Activated CD4-positive, alpha-beta T cell treated with anti-CD3 and anti-CD28 coated beads for 48 hours (primary cell): ENCODE results near the gene C8G.

Experiments
- DNase-seq: peaks from one replicate; pipeline ENCODE4 v3.0.0-alpha.2; 2020

The C8G gene

DNA sequence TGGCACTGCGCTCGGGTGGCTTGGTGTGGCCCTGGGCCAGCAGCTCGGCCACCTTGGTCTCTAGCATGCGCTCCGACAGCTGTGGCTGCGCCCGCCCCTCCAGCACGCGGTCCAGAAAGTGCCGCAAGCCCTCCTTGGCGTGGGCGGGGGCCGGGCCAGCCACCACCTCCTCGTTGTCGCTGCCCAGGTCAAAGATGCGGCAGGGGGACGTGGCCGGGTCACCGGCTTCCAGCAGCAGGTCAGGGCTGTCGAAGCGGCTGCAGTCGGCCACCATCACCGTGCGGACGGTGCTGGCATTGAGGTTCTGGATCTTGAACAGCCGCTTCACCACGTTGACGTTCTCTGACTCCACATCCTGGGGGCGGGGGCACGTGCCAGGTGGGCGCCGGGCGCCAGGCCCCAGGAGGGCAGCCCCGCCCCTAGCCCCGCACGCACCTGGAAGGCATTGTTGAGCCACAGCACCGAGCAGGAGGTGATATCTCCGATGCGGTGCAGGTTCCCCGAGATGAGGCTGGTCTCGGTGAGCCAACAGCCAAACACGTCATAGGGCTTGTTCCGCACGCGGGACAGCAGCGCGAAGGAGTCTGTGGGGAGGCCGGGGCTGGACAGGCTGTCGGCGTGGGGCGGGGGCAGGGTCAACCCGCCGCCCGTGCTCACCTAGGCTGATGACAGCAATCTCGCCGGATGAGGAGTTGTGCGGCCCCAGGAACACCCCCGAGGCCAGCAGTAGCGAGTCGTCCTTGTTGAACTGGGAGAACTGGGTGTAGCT is 2.7 kb upstream of the C8G start:
- no peak for DNase-seq

DNA sequence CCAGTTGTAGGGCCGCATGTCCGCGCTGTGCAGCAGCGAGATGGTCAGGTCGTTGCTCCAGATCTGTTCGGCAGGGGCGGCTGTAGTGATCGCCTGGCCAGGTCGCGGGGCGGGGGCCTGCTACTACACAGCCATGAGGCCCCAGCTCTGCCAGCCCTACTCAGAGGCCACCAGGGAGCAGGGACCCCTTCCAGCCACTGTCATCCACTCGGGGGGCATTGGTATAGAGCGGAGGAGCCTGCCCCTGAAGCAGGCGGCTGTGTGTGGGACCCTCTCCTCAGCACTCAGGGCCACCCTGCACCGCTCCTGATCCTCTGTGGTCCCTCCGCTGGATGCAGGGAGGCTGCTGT is 2.2 kb upstream of the C8G start:
- DNase-seq = no peak

DNA sequence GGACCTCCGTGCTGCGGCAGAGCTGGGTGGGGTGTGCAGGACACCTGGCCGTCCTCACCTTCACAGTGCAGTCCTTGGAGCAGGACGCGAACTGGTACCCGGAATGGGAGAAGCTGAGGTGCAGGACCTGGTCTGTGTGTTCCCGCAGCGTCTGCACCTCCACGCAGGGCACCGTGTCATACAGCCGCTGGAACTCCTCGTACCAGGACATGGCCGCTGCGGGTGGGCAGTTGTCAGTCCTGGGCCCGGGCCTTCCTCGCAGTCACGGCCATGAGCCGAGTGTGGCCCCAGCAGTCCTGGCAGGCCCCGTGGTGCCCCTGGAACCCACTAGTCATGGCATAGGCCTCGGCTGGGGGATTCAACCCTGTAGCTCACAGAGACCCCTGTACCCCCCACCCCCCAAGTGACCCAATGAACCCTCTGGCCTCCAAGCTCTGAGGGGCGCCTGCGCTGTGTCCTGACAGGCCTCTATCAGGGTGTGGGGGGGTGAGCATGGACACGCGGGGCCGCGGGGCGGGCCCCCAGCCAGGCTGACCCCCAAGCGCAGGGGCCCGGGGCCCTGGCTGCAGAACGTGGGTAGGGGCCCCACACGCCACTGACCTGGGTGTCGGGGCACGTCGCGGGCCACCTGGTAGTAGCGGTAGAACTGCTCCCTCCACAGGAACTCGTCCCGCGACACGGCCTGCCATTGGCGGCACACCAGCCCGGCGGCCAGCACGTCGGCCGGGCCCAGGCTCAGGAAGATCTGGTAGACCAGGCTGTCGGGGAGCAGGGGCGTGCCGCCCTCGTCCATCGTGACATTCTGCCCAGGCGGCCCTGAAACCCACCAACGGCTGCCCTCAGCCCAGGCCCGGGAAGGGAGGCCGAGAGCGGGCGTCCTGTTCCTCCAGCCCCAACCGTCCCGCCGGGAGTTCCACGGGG is 1.5 kb upstream of the C8G start:
- DNase-seq = peak; percentile 59

DNA sequence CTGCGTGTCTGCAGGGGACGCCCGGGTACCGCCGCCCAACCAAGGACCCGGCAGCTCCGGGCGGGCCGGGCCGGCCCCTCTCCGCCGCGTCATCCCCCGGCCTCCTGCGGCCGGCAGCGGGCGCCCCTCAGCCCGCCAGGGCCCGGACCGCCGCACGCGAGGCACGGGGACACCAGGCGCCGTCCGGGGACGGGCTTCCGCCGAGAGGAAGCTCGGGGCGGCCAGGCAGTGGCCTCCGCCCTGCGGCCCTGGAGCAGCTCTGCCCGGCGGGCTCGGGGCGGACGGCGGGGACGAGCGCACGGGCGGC is 878 bp upstream of the C8G start:
- DNase-seq = no peak

DNA sequence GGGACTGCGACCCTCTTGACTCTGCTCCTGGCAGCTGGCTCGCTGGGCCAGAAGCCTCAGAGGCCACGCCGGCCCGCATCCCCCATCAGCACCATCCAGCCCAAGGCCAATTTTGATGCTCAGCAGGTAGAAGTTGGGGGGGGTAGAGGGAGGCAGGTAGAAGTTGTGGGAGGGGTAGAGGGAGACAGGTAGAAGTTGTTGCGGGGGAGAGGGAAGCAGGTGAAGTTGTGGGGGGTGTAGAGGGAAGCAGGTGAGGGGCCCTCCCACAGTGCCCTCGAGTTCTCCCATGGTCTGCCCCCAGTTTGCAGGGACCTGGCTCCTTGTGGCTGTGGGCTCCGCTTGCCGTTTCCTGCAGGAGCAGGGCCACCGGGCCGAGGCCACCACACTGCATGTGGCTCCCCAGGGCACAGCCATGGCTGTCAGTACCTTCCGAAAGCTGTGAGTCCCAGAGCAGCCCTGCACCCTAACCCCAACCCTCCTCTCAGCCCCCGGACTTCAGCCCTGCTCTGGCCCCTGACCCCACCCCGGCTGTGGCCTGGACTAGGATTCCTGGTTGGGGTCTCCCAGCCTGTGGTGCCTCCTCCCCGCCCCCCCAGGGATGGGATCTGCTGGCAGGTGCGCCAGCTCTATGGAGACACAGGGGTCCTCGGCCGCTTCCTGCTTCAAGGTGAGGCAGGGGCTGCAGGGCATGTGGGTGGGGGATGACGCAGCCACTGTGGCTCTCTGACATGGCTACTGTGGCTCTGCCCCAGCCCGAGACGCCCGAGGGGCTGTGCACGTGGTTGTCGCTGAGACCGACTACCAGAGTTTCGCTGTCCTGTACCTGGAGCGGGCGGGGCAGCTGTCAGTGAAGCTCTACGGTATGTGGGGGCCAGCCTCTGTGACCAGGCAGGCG is 537 bp downstream of the C8G start:
- no peak for DNase-seq

DNA sequence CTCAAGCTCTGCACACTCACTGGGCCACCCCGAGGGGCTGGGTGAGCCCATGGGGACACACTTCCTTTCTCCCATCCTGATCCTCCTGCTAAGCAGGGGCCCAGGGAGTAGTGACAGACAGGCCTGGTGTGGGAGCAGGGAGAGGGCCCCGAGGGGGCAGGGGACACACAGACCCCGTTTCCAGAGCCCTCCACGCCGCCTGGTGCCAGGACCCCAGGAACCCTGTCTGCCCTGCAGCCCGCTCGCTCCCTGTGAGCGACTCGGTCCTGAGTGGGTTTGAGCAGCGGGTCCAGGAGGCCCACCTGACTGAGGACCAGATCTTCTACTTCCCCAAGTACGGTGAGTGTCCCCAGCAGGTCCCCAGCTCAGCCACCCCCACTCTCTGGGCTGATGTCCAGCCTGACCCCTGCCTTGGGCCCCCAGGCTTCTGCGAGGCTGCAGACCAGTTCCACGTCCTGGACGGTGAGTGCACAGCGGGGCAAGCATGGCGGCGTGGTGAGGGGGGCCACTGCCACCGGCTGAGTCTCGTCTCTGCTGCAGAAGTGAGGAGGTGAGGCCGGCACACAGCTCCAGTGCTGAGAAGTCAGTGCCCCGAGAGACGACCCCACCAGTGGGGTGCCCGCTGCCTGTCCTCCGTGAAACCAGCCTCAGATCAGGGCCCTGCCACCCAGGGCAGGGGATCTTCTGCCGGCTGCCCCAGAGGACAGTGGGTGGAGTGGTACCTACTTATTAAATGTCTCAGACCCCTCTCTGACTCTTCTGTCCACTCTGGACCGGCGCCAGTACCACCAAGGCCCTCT is 1.4 kb downstream of the C8G start:
- no peak for DNase-seq

DNA sequence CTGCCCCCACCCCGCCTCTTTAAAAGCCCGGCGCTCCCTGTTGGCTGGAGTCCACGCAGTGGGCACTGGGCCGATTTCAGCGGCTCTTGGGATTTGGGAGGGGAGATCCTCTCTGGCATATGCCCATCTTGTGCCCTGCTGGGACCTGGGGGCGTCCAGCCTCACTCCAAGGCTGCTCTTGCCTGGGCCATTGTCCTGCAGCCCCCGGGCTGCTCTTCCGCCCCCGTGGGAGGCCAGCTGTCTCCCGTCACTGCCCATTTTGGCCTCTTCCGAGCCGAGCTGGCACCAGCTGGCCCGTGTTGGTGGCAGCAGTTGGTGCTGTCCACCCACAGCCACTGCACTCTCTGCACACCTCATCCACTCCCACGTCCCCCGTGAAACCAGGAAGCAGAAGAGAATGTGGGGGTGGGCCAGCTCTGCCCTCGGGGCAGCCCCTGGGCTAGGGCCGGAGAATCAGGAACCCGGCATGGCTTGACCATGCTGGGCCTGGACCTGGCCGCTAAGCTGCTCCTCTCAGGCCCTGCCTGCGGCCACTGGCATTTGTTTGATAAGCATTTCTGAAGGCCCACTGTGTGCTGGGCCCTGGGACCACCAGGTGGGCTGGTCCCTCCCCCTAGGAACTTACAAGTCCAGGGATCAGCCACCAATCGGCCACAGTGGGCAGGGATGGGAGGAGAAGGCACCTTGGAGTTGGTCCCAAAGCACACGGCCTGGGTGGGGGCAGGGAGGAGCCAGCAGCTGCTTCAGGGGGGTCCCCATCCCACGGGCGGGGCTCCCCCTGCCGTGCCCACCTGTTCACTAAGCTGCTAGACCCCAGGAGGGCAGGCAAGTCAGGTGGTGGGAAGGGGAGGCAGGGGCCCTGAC is 2.2 kb downstream of the C8G start:
- no peak for DNase-seq

DNA sequence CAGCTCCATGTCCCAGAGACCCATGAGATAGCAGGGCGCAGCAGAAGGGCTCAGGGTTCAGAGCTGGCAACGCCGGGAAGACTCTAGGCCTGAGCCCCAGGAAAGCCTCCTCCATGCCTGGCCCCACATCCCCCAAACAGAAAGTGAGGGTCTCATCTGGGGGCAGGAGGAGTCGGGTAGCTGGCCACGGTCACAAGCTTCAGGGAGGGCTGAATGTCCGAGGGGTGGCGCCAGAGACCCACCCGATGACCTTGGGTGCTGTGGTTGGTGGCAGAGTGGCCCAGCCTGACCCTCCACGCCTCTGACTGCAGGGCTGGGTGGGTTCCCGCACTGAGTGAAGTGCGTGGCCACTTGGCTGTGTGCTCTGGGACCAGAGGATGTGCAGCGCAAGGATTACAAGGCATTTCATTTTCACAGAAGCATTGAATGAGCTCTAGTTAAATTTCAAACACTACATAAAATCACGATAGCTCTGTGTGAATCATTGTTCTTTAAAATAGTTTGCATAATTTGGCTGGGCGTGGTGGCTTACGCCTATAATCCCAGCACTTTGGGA is 3.0 kb downstream of the C8G start:
- DNase-seq = no peak

DNA sequence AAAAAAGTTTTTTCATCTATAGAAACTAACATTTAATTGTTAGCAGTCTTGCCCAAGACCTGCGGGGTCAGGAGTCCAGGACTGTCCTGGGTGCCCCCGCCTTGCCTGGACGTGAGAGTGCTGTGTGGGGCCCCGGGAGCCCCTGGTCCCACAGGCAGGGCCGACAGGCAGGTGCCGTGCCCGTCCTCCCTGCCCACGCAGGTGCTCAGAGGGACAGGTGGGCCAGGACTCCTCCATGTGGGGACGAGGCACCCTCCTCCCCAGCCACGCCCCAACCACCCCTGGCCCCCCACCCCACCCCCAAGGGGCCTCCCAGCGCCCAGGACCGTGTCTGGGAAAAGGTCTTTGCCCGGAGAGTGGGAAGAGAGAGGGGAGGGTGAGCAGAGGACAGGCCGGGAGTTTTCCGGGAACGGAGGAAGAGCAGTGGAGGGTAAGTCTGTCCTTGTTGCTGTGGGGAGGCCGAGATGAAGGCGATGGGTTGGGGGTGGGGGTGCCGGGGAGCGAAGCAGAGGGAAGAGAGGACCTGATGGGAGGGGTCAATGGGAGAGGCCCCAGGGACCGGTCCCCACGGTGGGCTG is 4.3 kb downstream of the C8G start:
- DNase-seq = no peak

DNA sequence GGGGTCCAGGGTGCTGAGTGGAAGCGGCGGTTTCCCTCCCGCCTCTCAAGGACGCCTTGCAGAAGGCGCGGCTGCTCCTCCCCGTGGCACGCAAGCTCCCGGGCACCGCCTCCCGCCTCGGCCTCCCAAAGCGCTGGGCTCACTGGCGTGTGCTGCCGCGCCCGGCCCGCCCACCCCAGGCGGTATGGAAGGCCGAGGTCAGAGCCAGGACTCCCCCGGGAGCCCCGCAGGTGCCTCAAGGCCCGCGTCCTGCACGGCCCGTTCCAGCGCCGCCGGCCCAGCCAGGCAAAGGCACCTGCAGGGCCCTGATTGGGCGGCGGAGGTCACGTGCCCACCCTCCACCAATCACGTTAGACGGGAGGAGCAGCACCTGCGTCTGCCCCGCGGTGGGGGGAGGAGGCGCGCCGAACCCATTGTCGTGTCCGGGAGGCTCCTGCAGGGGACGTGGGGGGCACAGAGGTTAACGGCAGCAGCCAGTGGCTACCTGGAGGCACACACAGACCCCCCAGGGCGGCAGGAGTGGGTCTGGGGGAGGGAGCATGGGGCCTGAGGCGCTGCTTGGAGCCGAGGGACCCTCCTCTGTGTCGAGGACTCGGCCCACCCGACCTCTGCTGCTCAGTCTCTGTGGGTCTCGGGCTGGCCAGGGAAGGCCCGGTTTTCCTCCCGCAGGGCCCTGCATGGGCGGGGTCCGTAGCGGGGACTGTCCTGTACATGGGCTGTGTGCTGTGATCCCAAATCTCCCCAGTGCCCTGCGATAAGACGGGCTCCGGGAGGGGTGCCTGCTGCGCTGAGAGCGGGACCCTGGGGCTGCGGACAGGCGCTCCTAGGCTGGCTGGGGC is 5.0 kb downstream of the C8G start:
- DNase-seq = peak; percentile 98

DNA sequence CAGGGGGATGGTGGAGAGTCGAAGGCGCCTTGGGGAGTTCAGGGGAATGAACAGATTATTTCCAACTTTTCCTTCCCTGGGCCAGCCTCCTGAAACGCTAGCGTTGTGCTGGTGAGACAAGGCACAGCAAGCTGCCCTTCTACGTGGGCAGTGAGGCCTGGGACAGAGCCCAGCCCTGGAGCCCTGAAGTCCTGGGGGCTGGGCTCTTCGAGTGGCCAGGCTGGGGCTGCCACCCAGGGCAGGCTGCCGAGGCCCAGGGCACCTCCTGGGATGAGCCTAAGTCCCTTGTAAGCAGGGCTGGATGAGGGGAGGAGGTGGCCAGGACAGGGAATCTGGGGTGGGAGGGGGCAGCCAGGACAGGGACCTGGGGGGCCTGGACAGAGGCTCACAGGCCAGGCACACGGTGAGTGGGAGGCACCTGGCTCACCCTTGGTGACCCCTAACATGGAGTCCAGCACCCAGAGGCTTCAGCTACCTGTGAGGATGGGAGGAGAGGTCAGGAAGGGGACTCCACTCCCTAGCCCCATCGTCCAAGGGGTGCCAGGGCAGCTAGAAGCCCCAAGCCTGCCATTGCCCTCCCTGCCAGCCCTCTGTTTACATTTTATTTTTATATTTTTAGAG is 5.7 kb downstream of the C8G start:
- no peak for DNase-seq

DNA sequence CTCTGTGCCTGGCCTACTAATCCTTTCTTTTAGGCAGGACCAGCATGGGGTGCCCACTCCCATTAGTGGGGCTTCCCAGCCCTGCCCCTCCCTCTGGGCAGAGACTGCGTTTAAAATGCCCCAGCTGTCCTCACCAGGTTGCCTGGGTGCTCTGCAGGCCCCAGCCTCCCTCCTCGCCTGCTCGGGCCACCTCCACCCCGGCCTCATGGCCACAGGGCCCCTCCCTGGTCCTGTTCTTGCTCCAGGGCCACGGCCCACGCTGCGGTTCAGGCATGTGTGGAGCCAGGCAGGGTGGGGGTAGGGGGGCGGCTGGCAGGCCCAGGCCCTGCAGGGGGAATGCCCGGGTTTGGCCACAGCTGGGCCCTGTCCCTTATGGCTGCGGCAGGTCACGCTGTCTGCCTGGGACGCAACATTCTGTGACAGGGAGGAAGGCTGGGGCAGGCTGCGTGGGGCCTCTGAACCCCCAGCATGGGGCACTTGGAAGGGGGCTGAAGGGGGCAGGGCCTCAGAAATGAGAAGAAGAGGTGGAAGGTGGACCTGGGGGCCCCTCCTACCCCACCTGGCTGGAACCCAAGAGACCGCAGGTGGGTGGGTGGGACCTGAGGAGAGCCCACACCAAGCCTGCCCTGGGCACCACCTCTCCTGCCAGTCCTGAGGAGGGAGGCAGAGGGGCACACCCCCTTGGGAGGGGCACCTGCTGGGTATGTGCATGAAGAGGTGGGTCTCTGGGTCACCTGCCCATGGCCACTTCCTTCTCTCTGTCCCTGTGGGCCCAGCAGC is 6.7 kb downstream of the C8G start, which contains the start of gene LCN12:
TSS of gene LCN12 (plus strand) at position 733 of the 780 bp plus-strand sequence. CDS start 55 bp downstream, outside the sequence.
- DNase-seq = no peak

DNA sequence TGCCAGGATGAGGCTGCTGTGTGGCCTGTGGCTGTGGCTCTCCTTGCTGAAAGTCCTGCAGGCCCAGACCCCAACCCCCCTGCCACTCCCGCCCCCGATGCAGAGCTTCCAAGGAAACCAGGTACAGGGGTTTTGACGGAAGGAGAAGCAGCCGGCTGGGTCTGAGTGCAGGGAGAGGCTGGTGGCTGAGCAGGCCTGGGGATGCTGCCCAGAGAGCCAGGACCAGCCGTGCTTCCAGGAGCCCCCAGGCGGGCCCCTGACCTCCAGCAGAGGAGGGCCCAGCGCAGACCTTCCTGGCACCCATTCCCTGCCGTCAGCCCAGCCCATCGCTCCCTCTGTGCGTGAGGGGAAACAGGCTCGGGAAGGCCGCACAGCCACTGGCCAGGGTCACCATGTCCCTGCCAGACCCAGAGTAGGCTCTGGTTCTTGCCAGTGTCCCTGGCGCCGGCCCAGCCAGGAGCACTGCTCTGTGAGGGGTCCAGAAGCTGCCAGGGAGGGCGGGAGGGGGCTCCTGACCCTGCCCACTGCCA is 7.3 kb downstream of the C8G start:
- no peak for DNase-seq

DNA sequence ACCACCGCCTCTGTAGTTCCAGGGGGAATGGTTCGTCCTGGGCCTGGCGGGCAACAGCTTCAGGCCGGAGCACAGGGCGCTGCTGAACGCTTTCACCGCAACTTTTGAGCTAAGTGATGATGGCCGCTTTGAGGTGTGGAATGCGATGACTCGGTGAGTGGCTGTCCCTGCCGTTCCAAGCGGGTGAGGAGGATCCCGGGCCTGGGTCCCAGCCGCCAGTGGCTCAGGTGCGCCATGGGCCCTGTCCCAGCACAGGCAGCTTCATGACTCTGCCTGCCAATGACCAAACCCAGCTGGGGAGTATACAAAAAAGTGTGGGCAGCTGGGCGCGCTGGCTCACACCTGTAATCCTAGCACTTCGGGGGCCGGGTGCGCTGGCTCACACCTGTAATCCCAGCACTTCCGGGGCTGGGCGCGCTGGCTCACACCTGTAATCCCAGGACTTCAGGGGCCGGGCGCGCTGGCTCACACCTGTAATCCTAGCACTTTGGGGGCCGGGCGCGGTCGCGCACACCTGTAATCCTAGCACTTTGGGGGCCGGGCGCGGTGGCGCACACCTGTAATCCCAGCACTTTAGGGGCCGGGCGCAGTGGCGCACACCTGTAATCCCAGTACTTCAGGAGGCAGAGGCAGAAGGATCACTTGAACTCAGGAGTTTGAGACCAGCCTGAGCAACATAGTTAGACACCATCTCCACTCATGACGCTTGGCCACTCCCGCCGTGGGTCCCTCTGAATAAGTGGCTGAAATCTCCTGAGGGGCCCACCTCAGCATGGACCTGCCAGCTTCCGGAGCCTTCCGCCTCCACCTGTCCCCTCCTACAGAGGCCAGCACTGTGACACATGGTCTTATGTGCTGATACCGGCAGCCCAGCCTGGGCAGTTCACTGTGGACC is 8.1 kb downstream of the C8G start:
- no peak for DNase-seq

DNA sequence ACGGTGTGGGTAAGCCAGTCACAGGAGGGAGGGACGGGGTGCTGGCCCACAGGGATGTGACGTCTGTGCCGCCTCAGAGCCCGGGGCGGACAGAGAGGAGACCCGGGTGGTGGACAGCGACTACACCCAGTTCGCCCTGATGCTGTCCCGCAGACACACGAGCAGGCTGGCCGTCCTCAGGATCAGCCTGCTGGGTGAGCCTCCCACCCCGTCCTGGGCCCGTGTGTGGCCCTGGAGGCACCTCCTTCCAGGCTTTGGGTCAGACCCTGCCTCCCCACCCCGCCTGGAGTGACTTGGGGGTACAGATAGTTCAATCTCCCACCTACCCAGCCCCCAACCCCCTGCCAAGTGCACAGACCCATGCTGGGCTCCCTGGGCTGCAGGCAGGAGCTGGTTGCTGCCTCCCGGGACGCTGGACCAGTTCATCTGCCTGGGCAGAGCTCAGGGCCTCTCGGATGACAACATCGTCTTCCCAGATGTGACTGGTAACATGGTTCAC is 8.8 kb downstream of the C8G start:
- no peak for DNase-seq

DNA sequence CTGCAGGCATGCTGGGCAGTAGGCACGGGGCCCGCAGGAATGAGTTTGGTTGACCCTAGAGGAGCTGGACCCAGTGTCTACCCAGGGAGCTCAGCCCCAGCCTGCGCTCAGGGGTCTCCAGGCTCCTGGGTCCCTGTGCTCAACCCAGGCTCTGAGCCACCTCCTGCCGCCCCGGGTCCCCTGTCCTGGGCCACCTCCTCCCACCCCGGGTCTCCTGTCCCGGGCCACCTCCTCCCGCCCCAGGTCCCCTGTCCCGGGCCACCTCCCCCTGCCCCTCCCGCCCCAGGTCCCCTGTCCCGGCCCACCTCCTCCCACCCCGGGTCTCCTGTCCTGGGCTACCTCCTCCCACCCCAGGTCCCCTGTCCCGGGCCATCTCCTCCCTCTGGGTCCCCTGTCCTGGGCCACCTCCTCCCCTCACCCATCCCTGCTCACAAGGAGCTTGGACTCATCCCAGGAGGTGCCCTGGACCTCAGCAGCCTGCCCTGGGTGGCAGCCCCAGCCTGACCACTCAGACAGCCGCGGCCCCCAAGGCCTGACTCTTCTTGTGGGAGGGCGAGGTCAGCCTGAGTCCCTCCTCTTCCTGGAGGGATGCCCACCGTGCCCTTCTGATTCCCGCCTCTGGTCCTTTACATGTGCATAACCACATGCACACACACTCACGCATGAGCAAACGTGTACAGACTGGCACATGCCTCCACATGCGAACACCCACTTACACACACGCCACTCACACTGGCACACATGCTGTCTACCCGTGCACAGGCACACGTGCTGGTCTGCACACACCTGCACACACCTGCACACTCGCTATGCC is 9.4 kb downstream of the C8G start:
- DNase-seq = no peak
